Stomach (tissue), 9 donors: ENCODE data around the gene LAMC2. TPM values are rescaled to one million over a fixed set of nuclear protein-coding genes. Genes with fewer than 3 reads are reported as not detected.

ENCODE experiments used
- DNase-seq, 2 donors: peaks; one replicate each; pipeline versions ENCODE4 v3.0.0 to v3.0.0-alpha.2; 2013 to 2019
- H3K27ac ChIP-seq, 5 donors: fragments of 200-600 bp in 4 of 5; sonication (generic) in 4 of 5; one replicate each; pipeline ENCODE4 v1.5.1; 2013 to 2019; ENCODE audit warnings: mild to moderate bottlenecking in 1 of 5, moderate library complexity in 1 of 5
- H3K27me3 ChIP-seq, 3 donors: fragments of 200-600 bp; sonication (generic); one replicate each; pipeline ENCODE4 v1.5.1; 2017 to 2019; ENCODE audit warnings: mixed run types in 1 of 3
- H3K36me3 ChIP-seq, 4 donors: fragments of 200-600 bp; sonication (generic); 1 replicate in 3 of 4; 2 replicates in 1 of 4; pipeline ENCODE4 v1.5.1; 2016 to 2019
- H3K4me1 ChIP-seq, 4 donors: fragments of 200-600 bp; sonication (generic); one replicate each; pipeline ENCODE4 v1.5.1; 2016 to 2019
- H3K4me3 ChIP-seq, 4 donors: fragments of 200-600 bp; sonication (generic) in 3 of 4; one replicate each; pipeline ENCODE4 v1.5.1; 2016 to 2019; ENCODE audit warnings: mild to moderate bottlenecking in 1 of 4
- H3K9me3 ChIP-seq, 4 donors: fragments of 200-600 bp; sonication (generic); one replicate each; pipeline ENCODE4 v1.5.1; 2016 to 2019
- EP300 ChIP-seq: sonication (generic); formaldehyde crosslinking; IDR thresholded peaks from one replicate; pipeline ENCODE4 v1.6.1; 2017; ENCODE audit warnings: antibody characterized with exemption
- POLR2A ChIP-seq, 4 donors: fragments of 450-650 bp; IDR thresholded peaks; one replicate each; pipeline ENCODE4 v1.6.1; 2016; ENCODE audit warnings: antibody characterized with exemption in 4 of 4, control low read depth in 2 of 4, mild to moderate bottlenecking in 1 of 4, moderate library complexity in 1 of 4
- POLR2AphosphoS5 ChIP-seq, 3 donors: sonication (generic); formaldehyde crosslinking; IDR thresholded peaks; one replicate each; pipeline ENCODE4 v1.6.1; 2016; ENCODE audit warnings: antibody characterized with exemption in 3 of 3
- WGBS, 5 donors: extraction: QIAGEN DNeasy Blood & Tissue Kit in 3 of 5; methylation state at CpG; one replicate each; pipeline versions ENCODE4 v1.1.5 to v1.1.7; 2013 to 2018; 5-methylcytosine and 5-hydroxymethylcytosine counted together
- intact Hi-C: fragments of 100-400 bp; cut with DNase I; formaldehyde crosslinking; loops from one replicate; pipeline ENCODE4 v1.15.1; 2023; ENCODE audit warnings: low total_unique reads
- polyA plus RNA-seq, 3 donors: library from polyadenylated mRNA; stranded (reverse); fragments of 200-250 nt; gene quantifications; one replicate each; pipeline ENCODE4 v1.2.3, GENCODE V29; 2013
- total RNA-seq, 5 donors: library from RNA; depleted of rRNA; stranded (reverse); fragments of >200 nt; gene quantifications; one replicate each; pipeline versions ENCODE4 v1.1.0 to v1.2.3, GENCODE V29; 2014 to 2016
- TF ChIP-seq, protein P1 (sequence below), 7 experiments: fragments of 450-650 bp in 4 of 7; fragments of 200-600 bp in 3 of 7; sonication (generic) in 3 of 7; IDR thresholded peaks; one replicate each; pipeline ENCODE4 v1.5.1; 2016 to 2019; ENCODE audit warnings: antibody characterized with exemption in 7 of 7, control low read depth in 2 of 7, mild to moderate bottlenecking in 1 of 7
- donor health status: healthy with polysubstance abuse.
- donor health status: Bipolar disorder and iron deficiency.
- donor health status: healthy.

LAMC2 gene
- total and polyA plus RNA-seq, 8 donors, result 2.0 to 21.3 (median 12.4) TPM

DNA sequence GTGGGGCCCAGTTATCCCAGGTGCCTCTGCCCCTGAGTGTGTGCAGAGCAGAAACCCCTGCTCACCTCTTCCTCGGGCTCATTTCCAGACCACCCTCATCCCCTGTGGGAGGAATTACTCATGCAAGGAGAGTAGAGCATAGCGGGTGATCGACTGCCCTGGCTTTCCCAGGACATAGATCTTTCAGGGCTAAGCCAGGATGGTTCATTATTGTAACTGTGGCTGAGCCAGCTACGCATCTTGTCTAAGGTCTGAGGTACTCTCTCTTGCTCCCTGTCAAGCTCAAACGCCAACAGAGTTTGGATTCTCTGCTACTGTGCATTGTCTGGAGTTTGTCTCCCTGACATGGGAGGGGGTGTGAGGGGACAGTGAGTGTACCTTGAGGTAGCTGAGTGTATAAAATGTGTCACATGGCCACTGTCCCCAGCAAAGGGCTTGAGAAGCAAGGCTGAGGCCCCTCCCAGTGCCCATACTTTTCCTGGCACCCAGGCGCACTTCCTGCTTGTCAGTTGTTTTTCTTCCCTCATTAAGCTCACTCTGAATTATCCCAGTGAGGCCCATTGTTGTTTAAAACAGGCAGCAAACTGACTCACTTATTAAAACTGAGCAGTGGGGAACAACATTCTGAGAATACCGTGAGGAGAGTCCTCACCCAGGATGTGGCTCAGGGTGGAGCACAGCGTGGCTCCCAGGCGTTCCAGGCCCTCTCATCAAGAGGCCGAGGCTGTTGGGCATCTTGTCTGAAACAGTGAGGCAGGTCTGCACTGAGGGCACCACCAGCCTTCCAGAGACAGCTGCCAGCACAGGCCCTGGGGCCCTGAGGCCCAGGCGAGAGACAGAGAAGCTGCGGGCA, 92.9 kb downstream of the LAMC2 start:
- Histone ChIP-seq H3K27me3 (no peaks in the 10 kb centered on the region), H3K27ac (peak overlapping the region in 4 of 5 donors; percentile 23 to 56 (median 42)), H3K4me1 (peaks cover 0 to 43% (median 19%) of the 10 kb centered on the region in 4 donors), H3K9me3 (no peaks in the 10 kb centered on the region), H3K4me3 (no peak overlapping the region), H3K36me3 (no peaks in the 10 kb centered on the region)
- peak in 1 of 2 donors; percentile 17 for DNase-seq
- TF ChIP-seq EP300, result no peak
- TF ChIP-seq, protein P1, sequence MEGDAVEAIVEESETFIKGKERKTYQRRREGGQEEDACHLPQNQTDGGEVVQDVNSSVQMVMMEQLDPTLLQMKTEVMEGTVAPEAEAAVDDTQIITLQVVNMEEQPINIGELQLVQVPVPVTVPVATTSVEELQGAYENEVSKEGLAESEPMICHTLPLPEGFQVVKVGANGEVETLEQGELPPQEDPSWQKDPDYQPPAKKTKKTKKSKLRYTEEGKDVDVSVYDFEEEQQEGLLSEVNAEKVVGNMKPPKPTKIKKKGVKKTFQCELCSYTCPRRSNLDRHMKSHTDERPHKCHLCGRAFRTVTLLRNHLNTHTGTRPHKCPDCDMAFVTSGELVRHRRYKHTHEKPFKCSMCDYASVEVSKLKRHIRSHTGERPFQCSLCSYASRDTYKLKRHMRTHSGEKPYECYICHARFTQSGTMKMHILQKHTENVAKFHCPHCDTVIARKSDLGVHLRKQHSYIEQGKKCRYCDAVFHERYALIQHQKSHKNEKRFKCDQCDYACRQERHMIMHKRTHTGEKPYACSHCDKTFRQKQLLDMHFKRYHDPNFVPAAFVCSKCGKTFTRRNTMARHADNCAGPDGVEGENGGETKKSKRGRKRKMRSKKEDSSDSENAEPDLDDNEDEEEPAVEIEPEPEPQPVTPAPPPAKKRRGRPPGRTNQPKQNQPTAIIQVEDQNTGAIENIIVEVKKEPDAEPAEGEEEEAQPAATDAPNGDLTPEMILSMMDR (IDR thresholded peaks at IDR 0.05), result no peak
- no peak for TF ChIP-seq POLR2A (IDR thresholded peaks at IDR 0.05)
- no peak for TF ChIP-seq POLR2AphosphoS5 (IDR thresholded peaks at IDR 0.05)
- 67 to 82% (median 77%) methylated on average over 11 to 12 of the region's 12 CpGs for WGBS, 5 donors
- intact Hi-C loops, result no loop called here

DNA sequence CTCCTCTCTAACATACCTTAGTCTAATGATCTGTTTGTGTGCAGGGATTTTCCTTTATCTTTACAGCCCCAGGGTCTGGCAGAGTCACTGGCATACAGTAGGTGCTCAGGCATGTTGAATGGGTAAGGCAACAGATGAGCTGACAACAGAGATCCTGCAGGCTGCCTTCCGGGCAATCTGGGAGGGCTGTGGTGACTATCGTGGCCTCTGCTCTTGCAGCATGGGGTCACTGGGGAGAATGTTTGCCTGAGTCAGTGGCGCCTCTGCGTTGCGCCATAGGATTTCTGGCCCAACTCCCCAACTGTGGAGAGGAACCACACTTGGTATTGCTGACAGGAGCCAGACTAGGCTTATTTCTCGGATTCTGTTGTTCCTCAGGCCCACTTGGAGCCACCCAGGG, 93.8 kb downstream of the LAMC2 start:
- TF ChIP-seq, protein P1 (IDR thresholded peaks at IDR 0.05), result no peak
- no peak for TF ChIP-seq POLR2A (IDR thresholded peaks at IDR 0.05)
- TF ChIP-seq POLR2AphosphoS5 (IDR thresholded peaks at IDR 0.05), result peak in 1 of 3 donors; percentile 7
- Histone ChIP-seq H3K9me3 (no peaks in the 10 kb centered on the region), H3K27me3 (no peaks in the 10 kb centered on the region), H3K4me1 (peaks cover 0 to 43% (median 19%) of the 10 kb centered on the region in 4 donors), H3K27ac (peak overlapping the region in 3 of 5 donors; percentile 34 to 56 (median 49)), H3K36me3 (no peaks in the 10 kb centered on the region), H3K4me3 (no peak overlapping the region)
- intact Hi-C loops, result no loop called here
- peak in 1 of 2 donors; percentile 27 for DNase-seq
- 66 to 88% (median 84%) methylated on average over 3 to 6 of the region's 6 CpGs for WGBS, 5 donors

DNA sequence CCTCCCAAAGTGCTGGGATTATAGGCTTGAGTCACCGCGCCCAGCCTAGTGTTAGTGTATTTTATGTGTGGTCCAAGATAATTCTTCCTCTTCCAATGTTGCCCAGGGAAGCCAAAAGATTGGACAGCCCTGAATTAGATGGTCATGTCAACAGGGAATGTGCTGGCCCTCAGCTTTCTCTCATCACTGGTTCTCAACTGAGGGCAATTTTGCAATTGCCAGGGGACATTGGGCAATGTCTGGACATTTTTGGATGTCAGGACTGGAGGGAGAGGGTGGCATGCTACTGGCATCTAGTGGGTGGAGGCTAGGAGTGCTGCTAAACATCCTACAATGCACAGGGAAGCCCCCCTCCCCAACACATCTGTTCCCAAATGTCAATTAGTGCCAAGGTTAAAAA, 95.0 kb downstream of the LAMC2 start:
- peak in 1 of 2 donors; percentile 29 for DNase-seq
- H3K27me3 ChIP-seq, result no peaks in the 10 kb centered on the region
- no peaks in the 10 kb centered on the region for H3K36me3 ChIP-seq
- 92 to 97% (median 96%) methylated on average over 2 of the region's 2 CpGs for WGBS, 5 donors
- H3K27ac ChIP-seq, result peak overlapping the region in 3 of 5 donors; percentile 49 to 73 (median 56)
- TF ChIP-seq POLR2AphosphoS5 (IDR thresholded peaks at IDR 0.05) (peak in 2 of 3 donors; percentile 26 to 37), EP300 (no peak)
- H3K4me3 ChIP-seq, result no peak overlapping the region
- intact Hi-C loops, result no loop called here
- H3K4me1 ChIP-seq, result peaks cover 0 to 43% (median 19%) of the 10 kb centered on the region in 4 donors
- H3K9me3 ChIP-seq, result no peaks in the 10 kb centered on the region

DNA sequence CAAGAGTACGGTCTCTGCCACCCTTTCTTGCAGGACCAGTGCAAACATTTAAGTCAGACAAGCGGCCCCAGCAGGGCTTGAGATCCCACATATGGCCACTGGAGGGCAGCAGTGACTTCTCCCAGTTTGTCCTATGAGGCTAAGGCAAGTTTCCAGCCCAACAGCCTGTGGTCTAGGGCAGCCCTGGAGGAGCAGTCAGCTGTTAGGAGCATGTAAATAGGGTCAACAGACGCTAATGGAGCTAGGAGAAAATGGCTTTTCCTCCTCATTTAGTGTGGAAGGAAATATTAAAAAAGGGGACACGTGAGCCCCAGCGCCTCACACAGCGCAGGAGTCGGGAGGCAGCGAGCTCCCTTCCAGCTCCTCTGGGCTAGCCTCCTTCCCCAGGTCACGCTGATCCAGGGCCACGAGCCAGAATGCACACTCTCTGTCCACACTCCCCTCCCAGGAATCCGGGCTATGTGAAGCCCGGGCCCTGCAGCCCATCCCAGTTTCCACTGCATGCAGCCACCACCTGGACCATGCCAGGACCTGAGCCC, 95.6 kb downstream of the LAMC2 start:
- Histone ChIP-seq H3K4me3 (no peak overlapping the region), H3K27me3 (no peaks in the 10 kb centered on the region), H3K27ac (peak overlapping the region in 4 of 5 donors; percentile 1 to 73 (median 52)), H3K9me3 (no peaks in the 10 kb centered on the region), H3K4me1 (peaks cover 0 to 43% (median 19%) of the 10 kb centered on the region in 4 donors), H3K36me3 (no peaks in the 10 kb centered on the region)
- peak; percentile 88 to 97 for DNase-seq
- 27 to 35% (median 29%) methylated on average over 11 to 12 of the region's 12 CpGs for WGBS, 5 donors
- intact Hi-C loops, result no loop called here
- TF ChIP-seq, protein P1 (IDR thresholded peaks at IDR 0.05), result peak in 6 of 7 experiments; percentile 30 to 94 (median 86)
- TF ChIP-seq POLR2A (IDR thresholded peaks at IDR 0.05) (no peak), POLR2AphosphoS5 (IDR thresholded peaks at IDR 0.05) (peak in 2 of 3 donors; percentile 1 to 59), EP300 (no peak)
